Sigmoid colon (tissue), 3 donors: ENCODE measurements around the gene MMP24.

Source experiments
- CTCF ChIP-seq, 4 experiments: fragments of 450-650 bp in 3 of 4; fragments of 200-600 bp in 1 of 4; IDR thresholded peaks; one replicate each; pipeline ENCODE4 v1.5.1; 2016 to 2019; ENCODE audit warnings: antibody characterized with exemption in 4 of 4, mild to moderate bottlenecking in 3 of 4, moderate library complexity in 2 of 4
- POLR2A ChIP-seq, 2 donors: fragments of 450-650 bp; IDR thresholded peaks; one replicate each; pipeline ENCODE4 v1.6.1; 2016; ENCODE audit warnings: antibody characterized with exemption in 2 of 2, mild to moderate bottlenecking in 2 of 2, moderate library complexity in 2 of 2

DNA sequence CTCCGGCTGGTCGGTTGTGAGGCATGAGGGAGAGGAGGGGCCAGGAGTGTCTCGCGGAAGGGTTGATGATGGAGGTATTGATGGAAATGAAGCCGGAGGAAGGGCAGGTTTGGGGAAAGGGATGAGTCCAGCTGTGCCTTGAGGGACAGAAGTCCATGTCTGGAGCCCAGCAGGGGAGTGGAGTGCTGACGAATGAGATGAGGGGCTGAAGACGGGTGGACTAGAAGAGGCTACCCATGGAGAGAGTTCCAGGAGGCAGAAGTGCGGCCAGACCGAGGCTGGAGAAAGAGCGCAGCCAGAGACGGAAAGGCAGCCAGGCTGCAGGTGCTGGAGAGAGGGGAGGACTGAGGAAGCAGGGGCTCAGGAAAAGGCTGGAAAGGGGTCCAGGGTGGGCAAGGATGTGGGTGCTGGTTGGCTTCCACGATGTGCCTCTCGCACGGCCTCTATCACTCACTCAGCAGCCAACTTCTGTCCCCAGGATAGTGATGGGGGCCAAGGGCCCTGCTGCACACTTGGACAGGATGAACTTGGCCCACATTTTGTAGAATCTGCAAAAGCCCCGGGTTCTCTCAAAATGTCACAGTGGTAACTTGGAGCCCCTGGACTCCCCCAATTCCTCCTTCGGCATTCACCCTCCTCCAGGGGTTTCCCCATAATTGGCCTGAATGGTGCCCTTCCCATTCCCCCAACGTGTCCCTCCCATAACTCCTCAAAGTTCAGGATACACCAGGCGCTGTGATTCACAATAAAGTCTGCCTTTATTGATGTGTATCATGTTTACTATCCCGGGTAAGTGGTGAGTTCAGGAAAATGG, 58.7 kb downstream of the MMP24 start:
- TF ChIP-seq CTCF (IDR thresholded peaks at IDR 0.05), result no peak
- TF ChIP-seq POLR2A (IDR thresholded peaks at IDR 0.05), result no peak
